ENCODE measurements around the gene TUBE1.

Gene TUBE1

DNA sequence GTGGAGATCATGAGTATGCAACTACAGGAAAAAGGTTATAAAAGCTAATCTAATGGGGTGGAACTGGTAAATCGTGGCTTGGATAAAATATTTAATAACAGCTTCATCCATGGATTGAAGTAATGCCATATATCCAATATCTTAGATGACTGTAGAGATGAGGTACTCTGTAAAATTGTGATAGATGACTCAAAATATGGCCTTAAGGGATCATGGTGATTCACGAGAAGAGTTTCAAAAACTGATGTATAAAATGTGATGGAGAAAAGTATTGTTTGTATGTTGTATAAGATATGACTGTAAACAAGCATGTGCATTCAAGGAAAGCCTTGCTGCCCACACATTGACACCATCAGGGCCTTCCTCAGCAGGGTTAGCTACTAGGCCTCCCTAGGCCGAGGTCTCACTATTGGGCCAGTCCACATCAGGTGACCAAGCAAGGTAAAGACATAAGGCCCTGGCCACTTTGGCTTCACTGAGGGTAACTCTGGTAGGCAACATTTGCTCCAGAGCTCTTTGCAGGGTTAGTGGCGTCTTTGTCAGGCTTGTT lies 51.1 kb downstream of the TUBE1 start:
- no peak for DNase-seq (ENCODE audit: low read depth in 2 of 3, low spot score in 2 of 3)

DNA sequence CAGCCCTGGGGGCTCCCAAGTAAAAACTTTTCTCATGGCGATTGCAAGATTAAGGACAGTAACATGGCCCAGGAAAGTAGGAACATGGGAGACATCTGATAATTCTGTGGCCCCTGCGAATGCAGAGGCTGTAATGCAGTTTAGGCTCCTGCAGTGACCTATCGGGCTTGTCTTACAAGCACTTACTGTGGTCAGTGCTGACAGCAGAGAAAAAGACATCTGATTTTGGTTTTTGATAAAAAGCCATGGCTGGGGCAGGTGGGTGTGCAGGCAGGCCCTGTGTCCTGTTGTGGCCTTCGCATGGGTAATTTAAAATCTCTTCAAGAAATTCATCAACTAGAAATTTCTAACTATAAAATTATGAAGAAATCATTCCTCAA lies 52.7 kb downstream of the TUBE1 start:
- no peak for DNase-seq (ENCODE audit: low read depth in 2 of 3, low spot score in 2 of 3)

DNA sequence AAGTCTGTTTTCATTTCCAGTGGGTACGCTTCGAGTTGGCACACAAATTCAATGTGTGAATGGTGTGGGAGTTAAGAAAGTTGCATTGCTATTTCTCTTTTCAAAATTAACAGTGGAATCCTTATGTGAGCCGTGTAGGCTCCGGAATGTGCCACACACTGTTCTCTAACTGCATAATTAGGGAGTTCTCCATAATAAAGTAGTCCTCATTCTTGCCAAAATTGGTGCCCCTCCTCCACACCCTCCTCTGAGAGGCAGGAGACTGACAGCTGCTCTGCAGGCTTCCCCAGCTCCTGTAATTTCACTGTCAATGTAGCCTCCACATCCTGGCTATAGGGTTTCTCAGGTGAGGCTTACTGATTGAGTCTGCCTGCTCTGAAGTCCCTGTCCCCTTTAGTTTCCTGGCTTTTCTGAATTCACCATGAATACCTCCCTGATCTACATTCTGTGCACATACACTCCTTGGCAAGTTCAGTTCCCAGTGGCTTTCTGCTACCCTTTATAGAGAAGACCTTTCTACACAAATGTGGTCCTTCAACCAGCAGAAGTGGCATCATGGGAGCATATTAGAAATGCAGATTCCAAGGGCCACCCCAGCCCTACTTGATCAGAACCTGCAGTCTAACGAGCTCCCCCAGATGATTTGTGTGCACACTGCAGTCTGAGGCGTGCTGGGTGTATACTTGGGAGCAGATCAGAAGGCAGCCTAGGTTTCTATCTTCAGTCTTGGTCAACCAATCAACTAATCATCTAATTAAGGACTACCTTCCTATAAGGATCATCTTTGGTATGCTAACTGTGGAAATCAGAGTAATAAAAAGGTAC lies 53.3 kb downstream of the TUBE1 start:
- DNase-seq (ENCODE audit: low read depth in 2 of 3, low spot score in 2 of 3) = no peak

DNA sequence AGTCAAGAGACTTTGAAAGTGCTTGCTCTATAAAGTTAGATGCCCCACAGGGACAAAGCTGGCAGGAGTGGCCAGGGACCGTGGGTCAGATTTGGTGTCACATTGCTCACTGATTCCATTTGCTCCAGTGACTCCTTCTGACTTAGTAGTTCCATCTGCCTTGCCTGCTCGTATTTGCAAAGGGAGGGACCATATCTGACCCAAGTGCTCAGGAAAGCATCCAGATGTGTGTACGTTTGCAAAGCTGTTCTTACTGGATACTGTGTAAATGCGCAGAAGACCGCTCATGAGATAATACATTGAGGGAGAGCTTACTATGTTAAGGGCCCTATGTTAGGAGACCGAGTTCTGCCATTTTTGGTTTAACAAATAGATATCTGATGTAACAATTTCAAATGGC lies 54.6 kb downstream of the TUBE1 start:
- DNase-seq (ENCODE audit: low read depth in 2 of 3, low spot score in 2 of 3) = no peak

DNA sequence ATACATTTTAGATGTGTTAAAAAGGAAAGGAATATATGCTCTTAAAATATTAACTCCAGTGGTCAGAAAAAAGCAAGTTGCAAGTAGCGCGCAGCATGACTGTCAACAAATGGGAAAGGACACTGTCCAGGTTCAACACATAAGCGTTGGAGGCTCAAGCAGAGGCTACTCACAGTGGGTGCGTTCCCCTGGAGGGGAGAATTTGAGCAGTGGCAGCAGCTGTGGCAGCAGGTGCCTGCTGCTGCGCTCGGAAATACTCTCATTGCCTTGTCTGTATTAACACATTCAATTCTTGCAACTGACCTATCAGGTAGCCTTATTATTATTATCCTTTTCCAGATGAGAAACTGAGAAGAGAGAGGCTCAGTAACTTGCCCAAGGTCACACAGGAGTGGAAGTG lies 55.3 kb downstream of the TUBE1 start:
- DNase-seq (ENCODE audit: low read depth in 2 of 3, low spot score in 2 of 3) = no peak

DNA sequence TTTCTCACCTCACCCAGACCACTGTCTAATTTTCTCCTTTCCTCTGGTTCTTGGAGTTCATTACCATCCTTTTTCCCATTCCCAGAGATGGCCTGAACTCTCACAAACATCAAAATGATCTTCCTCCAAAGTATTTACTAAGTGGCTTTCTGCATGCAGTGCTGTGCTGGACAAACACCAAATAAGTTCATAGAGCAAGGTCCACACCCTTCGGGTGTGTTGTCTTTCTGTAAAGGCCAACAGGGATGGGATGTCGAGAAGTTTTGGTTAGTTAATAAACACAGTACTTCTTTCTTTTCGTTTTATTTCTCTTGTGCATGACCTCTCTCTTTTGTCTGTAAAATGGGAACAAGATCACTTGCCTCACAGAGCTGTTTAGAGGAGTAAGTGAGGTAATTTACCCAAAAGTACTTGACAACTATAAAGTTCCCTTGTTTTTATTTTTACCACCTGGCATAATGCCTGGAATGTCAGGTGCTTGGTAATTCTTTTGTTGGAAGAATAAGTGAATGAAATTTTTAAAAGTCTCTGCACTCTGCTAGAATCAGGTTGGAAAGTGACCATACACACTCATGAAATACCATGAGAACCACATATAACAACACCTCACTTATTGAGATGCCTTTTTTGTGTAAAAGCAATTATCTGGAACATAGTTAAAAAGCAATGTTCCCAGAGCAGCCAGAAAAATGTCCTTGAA lies 56.2 kb downstream of the TUBE1 start:
- no peak for DNase-seq (ENCODE audit: low read depth in 2 of 3, low spot score in 2 of 3)

DNA sequence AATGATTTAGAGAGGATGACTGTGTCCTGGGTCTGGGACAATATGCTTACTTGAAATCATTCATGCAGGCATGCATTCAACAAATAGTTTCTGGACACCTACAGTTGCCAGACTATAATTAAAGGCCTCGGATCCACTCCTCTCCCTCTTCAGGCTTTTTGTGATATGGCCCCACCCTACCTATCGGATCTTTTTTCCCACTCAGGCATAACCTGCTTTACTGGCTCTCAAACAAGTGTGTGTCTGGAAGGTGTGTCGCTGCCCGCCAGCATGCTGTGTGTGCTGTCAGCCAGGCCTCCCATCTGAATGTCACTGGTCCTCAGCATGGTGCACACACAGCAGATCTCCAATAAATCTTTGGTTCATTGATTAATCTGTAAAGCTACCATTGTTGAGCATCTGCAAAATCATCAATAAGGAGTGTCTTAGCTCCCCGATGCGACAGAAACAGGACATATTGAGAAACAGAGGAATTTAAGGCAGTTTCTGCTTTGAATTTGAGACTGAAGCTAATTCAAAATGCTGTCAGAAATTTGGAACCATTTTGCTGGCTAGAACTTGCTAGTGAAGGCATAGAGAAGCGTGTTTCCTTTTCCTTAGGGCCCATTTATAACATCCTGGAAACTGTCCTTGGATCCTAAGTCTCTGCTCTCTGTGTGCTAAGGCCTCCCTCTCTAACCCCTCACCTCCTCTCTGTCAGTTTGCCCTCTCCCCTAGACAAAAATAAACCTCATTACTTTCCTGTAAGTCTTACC lies 56.9 kb downstream of the TUBE1 start:
- no peak for DNase-seq (ENCODE audit: low read depth in 2 of 3, low spot score in 2 of 3)

DNA sequence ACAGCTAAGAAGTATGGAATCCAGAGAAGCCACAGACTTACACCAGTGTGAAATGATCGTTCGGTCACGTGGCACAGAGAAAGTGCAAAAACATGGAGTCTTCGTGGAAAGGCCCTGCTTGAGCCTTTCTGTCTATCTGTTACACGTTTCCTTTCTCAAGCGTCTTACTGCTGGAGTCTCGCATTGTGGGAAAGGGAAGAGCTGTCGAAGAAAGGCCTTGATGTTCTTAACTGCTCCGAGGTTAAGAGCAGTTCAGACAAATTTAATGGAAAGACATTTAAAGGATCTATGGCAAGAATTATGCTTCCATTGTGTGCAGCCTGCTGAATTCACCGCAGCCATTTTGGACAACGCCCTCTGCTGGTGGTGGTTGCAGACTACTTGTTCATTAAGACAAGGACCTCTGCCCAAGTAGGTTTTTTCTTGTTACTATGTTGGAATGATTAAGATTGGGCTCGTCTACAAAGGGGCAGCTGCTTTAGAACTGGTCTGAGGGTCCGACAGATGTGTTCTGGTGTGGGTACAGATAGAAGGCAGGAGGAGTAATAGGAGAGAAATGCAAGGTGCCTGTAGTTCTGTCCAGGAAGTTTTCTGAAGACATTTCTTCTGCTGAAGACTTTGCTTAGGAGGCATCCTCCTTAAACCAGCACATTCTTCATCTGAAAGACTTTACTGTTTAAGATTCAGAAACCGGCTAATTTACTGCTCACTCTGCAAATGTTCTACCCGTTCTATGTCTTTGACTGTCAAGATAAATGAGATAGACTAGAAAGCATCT lies 58.0 kb downstream of the TUBE1 start:
- DNase-seq (ENCODE audit: low read depth in 2 of 3, low spot score in 2 of 3) = peak in 2 of 3 experiments; percentile 57 to 58

DNA sequence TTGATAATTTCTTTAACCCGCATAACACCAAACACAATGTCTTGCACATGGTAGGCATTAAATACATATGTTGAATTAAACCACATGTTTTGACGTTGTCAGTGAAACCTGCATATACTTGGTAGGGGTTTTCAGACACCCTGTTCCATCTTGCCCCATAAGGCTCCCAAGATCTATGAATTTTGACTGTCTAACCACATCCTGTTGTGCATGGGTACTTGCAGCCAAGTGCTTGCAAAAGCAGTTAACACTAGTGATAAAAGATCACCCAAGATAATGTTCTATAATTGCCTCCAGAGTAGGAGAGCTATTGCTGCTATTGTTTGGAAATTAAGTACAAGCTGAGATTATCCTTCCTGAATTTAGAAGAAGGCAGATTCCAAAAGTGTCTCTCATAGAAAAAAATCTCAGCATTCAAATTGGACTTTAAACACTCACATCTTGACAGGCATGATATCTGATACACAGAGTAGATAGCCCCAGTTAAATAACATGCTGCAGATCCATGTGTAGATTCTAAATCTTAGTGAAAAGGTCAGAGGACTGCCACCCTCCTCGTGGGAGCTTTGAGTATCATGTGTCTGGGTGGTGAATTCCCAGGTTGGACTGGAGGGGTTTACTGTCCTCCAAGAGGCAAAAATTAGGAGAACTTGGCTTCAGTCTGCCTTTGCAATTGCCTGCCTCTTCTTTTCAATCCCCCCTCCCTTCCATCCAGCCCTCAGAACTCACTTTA lies 59.2 kb downstream of the TUBE1 start:
- no peak for DNase-seq (ENCODE audit: low read depth in 2 of 3, low spot score in 2 of 3)

DNA sequence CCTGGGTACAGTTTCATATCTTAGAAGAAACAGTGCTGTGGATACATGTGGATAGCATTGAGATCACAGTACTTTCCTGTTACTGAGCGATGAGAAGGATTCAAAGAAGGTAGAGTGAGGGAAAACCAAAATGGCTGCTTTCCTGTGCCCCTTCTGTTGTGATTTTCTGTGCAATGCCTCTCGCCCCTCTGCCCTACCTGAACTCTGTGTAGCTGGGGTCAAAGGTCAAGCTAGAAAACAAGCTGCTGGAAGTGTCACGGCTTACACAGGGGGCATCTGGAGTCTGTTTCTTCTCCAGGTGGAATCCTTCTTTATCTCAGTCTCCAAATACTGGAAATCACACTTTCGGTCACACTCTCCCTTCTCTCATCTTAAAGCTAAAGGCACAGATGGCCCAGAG lies 60.3 kb downstream of the TUBE1 start:
- DNase-seq (ENCODE audit: low read depth in 2 of 3, low spot score in 2 of 3) = no peak

DNA sequence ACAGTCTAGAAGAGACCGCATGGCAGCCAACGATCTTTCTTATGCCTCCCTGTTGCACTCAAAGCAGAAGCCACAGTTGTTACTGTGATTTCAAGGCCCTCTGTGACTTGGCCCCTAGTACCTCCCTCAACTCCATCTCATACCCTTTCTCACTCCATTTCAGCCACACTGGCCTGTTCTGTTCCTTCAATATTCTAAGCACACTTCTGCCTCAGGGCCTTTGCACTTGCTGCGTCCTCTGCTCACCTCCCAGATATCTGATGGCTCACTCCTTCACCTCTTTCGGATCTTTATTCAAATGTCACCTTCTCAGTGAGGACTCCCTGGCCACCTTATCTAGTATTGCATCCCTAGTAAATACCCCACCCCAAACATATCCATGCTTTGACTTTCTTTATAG lies 62.8 kb downstream of the TUBE1 start:
- DNase-seq (ENCODE audit: low read depth in 2 of 3, low spot score in 2 of 3) = no peak

DNA sequence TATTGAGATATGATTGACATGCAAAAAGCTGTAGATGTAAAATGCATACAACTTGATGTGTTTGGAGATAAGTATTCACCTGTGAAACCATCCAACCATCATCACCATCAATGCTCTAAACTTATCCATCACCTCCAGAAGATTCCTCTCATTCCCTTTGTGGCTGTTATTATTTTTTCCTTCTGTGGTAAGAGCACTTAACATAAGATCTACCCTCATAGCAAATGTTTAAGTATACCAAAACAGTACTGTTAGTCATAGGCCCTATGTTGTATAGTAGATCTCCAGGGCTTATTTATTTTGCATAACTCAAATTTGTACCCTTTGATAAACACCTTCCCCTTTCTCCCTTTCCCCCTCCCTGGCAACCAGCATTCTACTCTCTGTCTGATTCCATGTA lies 64.5 kb downstream of the TUBE1 start:
- DNase-seq (ENCODE audit: low read depth in 2 of 3, low spot score in 2 of 3) = no peak

DNA sequence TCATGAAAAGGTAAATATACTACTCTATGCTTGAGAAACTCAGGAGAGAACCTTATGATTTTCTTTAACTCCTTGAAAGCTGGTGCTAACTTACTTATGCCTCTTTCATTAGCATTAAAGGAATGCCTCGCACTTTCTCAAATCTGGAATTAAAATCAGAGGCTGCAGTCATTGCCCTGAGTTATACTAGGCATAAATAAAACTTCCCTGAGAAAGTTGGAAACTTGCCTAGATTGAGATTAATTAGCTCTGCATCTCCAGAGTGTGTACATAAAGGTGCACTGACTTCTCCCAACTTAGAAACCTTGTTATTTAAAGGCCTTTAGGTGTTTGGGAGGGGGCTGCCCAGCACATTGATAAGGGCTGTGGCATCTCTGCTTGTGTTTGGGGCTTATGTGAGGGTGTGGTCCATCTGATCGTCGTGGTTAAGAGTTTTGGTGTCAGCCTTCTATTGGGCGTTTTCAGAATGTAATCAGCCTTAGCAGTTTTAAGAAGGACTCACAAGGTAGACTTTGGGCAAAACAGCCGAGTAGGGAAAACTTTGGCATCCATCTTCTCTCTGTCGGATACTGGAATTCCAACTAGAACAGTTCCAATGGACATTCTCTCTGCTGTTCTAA lies 65.5 kb downstream of the TUBE1 start:
- DNase-seq (ENCODE audit: low read depth in 2 of 3, low spot score in 2 of 3) = no peak
